MCF 10A (cell line): ENCODE data around the gene NAPSA. TPM values are rescaled to one million over a fixed set of nuclear protein-coding genes. Genes with fewer than 3 reads are reported as not detected.

ENCODE experiments used
- BruUV-seq: library from RNA; stranded (reverse); fragments of 400-500 nt; replicated peaks from 2 replicates; lab custom pipeline; 2021; lab: Mats Ljungman, UMichigan
- CTCF ChIA-PET: fragments of 300-600 bp; sonication (Branson Sonifier 250); formaldehyde crosslinking; extraction: SDS; loops from one replicate; lab custom pipeline; 2021; ENCODE audit warnings: antibody characterized with exemption, inconsistent platforms; lab: Yijun Ruan, JAX
- POLR2A ChIA-PET: fragments of 300-600, 350-650 bp; sonication (Branson Sonifier 250); formaldehyde crosslinking; extraction: SDS; loops from one replicate; lab custom pipeline; 2020; ENCODE audit warnings: antibody characterized with exemption, inconsistent platforms; lab: Yijun Ruan, JAX
- DNase-seq: peaks from one replicate; pipeline ENCODE4 v3.0.0-alpha.2; 2018; ENCODE audit not compliant: unreplicated experiment
- H3K27ac Mint-ChIP-seq: one replicate; pipeline ENCODE4 v1.8.0; 2022; ENCODE audit warnings: mild to moderate bottlenecking, low read depth, mixed read lengths; ENCODE audit not compliant: unreplicated experiment
- H3K27me3 Mint-ChIP-seq: one replicate; pipeline ENCODE4 v1.8.0; 2022; ENCODE audit warnings: mixed read lengths; ENCODE audit not compliant: insufficient read depth, unreplicated experiment
- H3K36me3 Mint-ChIP-seq: one replicate; pipeline ENCODE4 v1.8.0; 2022; ENCODE audit warnings: mild to moderate bottlenecking, moderate library complexity, mixed read lengths; ENCODE audit not compliant: insufficient read depth, unreplicated experiment
- H3K4me1 Mint-ChIP-seq: one replicate; pipeline ENCODE4 v1.8.0; 2022; ENCODE audit warnings: mixed read lengths; ENCODE audit not compliant: insufficient read depth, unreplicated experiment
- H3K4me3 Mint-ChIP-seq: one replicate; pipeline ENCODE4 v1.8.0; 2022; ENCODE audit warnings: mild to moderate bottlenecking, moderate library complexity, mixed read lengths; ENCODE audit not compliant: unreplicated experiment
- H3K9me3 Mint-ChIP-seq: one replicate; pipeline ENCODE4 v1.8.0; 2022; ENCODE audit warnings: mixed read lengths; ENCODE audit not compliant: unreplicated experiment
- CTCF ChIP-seq: fragments of 200-600 bp; IDR thresholded peaks from one replicate; pipeline ENCODE4 v1.8.0; 2022; ENCODE audit warnings: antibody characterized with exemption, mild to moderate bottlenecking; ENCODE audit not compliant: unreplicated experiment
- intact Hi-C: fragments of 100-400 bp; cut with micrococcal nuclease; formaldehyde crosslinking; loops from 2 replicates; pipeline ENCODE4 v1.14.1; 2022
- total RNA-seq: library from RNA; stranded (reverse); gene quantifications from 2 replicates; pipeline ENCODE4 v1.2.3, GENCODE V29; 2022

NAPSA gene
- total RNA-seq, 1 experiment from 2014 or later, result 0.51 TPM

GRCh38 chr19:50315773-50316448 lies 49.5 kb downstream of the NAPSA start:
- Mint-ChIP-seq H3K4me3 (no peak overlapping the region), H3K27ac (no peak overlapping the region), H3K27me3 (peaks cover 33% of the 10 kb centered on the region), H3K4me1 (peaks cover 6% of the 10 kb centered on the region), H3K9me3 (peaks cover 6% of the 10 kb centered on the region), H3K36me3 (no peaks in the 10 kb centered on the region)
- ChIA-PET POLR2A (no interaction called here), CTCF (interaction anchor here (0.6 kb wide), 3 partner anchors 158 to 1035 kb away, joined by 3 to 5 read pairs (median 4); no protein-coding TSS in a partner anchor)
- no peak for DNase-seq
- no TSS peak for BruUV-seq
- intact Hi-C loops, result no loop called here
- no peak for TF ChIP-seq CTCF

- POLR2A ChIA-PET, result no interaction called here
- intact Hi-C loops, result no loop called here
- no peak overlapping the region for H3K4me3 Mint-ChIP-seq
- H3K9me3 Mint-ChIP-seq, result no peaks in the 10 kb centered on the region
- no TSS peak for BruUV-seq
- TF ChIP-seq CTCF, result no peak
- DNase-seq, result no peak
- H3K27me3 Mint-ChIP-seq, result peaks cover 40% of the 10 kb centered on the region
- H3K36me3 Mint-ChIP-seq, result no peaks in the 10 kb centered on the region
- no peak overlapping the region for H3K27ac Mint-ChIP-seq
- H3K4me1 Mint-ChIP-seq, result peaks cover 6% of the 10 kb centered on the region
- CTCF ChIA-PET, result interaction anchor here (0.6 kb wide), 2 partner anchors 158 to 390 kb away, joined by 4 to 5 read pairs; no protein-coding TSS in a partner anchor
These were observed 50.4 kb downstream of the NAPSA start for GRCh38 chr19:50314724-50315708.

- Mint-ChIP-seq H3K27me3 (peaks cover 49% of the 10 kb centered on the region), H3K4me3 (no peak overlapping the region), H3K27ac (no peak overlapping the region), H3K9me3 (no peaks in the 10 kb centered on the region), H3K36me3 (no peaks in the 10 kb centered on the region), H3K4me1 (peaks cover 6% of the 10 kb centered on the region)
- DNase-seq, result no peak
- BruUV-seq, result no TSS peak
- no peak for TF ChIP-seq CTCF
- POLR2A ChIA-PET, result no interaction called here
- CTCF ChIA-PET, result no interaction called here
- intact Hi-C loops, result no loop called here
These were observed 51.5 kb downstream of the NAPSA start for GRCh38 chr19:50313812-50314536.
